T-helper 2 cell (primary cell): ENCODE results near the gene POC1B.
A peak's percentile ranks its signal among the peaks of the same experiment; 100 is the strongest.

Source experiments
- DNase-seq, 5 experiments: peaks; one replicate each; pipeline versions ENCODE4 v3.0.0 to v3.0.0-alpha.2; 2012 to 2022
- total RNA-seq, 2 donors: gene quantifications; one replicate each; lab custom pipeline; 2026; lab: John Stamatoyannopoulos, UW

POC1B gene
- total RNA-seq = 10.9 to 21.3 reads per million in 2 donors

- peak; percentile 29 to 86 (median 51) for DNase-seq
Observed at GRCh38 chr12:89525824-89526770, at the start of gene POC1B. Gene POC1B, minus strand, starts transcription at chr12:89526047. Its CDS starts 152 bp downstream, at chr12:89525895.

GRCh38 chr12:89575374-89575773, 49.5 kb upstream of the POC1B start:
- DNase-seq = no peak

- DNase-seq = no peak
Observed at GRCh38 chr12:89574736-89575208, 48.9 kb upstream of the POC1B start.

GRCh38 chr12:89573051-89573810, 47.4 kb upstream of the POC1B start:
- no peak for DNase-seq

- no peak for DNase-seq
Observed at GRCh38 chr12:89571491-89572195, 45.8 kb upstream of the POC1B start.

GRCh38 chr12:89568484-89568883, 42.6 kb upstream of the POC1B start:
- DNase-seq = no peak

- DNase-seq = no peak
Observed at GRCh38 chr12:89567691-89568239, 41.9 kb upstream of the POC1B start.

GRCh38 chr12:89566615-89567014, 40.8 kb upstream of the POC1B start:
- peak in 1 of 5 experiments; percentile 19 for DNase-seq

- no peak for DNase-seq
Observed at GRCh38 chr12:89565002-89565401, 39.2 kb upstream of the POC1B start.

GRCh38 chr12:89559753-89560152, 33.9 kb upstream of the POC1B start:
- DNase-seq = no peak

- no peak for DNase-seq
Observed at GRCh38 chr12:89556976-89557375, 31.1 kb upstream of the POC1B start.

- no peak for DNase-seq
Observed at GRCh38 chr12:89552376-89552775, 26.5 kb upstream of the POC1B start.

- no peak for DNase-seq
Observed at GRCh38 chr12:89551747-89552146, 25.9 kb upstream of the POC1B start.

- DNase-seq = no peak
Observed at GRCh38 chr12:89547101-89547500, 21.3 kb upstream of the POC1B start.

- no peak for DNase-seq
Observed at GRCh38 chr12:89546151-89546550, 20.3 kb upstream of the POC1B start.

- DNase-seq = no peak
Observed at GRCh38 chr12:89544681-89545184, 18.9 kb upstream of the POC1B start.

- DNase-seq = no peak
Observed at GRCh38 chr12:89544022-89544421, 18.2 kb upstream of the POC1B start.

- peak in 4 of 5 experiments; percentile 22 to 75 (median 40) for DNase-seq
Observed at GRCh38 chr12:89542912-89543592, 17.2 kb upstream of the POC1B start.

- DNase-seq = no peak
Observed at GRCh38 chr12:89542236-89542635, 16.4 kb upstream of the POC1B start.

- no peak for DNase-seq
Observed at GRCh38 chr12:89540586-89540985, 14.7 kb upstream of the POC1B start.

GRCh38 chr12:89539426-89540223, 13.8 kb upstream of the POC1B start:
- DNase-seq = no peak
